HepG2 (cell line): ENCODE data around the gene VIT. TPM values are rescaled to one million over a fixed set of nuclear protein-coding genes. Genes with fewer than 3 reads are reported as not detected.

Source experiments
- ATAC-seq: fragments of 200-7000 bp; cut with Tn5 transposase; 3 replicates; pipeline ENCODE4 v1.9.1; 2020; ENCODE audit warnings: mild to moderate bottlenecking, moderate library complexity
- BruUV-seq: library from RNA; stranded (reverse); fragments of 400-500 nt; replicated peaks from 2 replicates; lab custom pipeline; 2021; lab: Mats Ljungman, UMichigan
- CTCF ChIA-PET: fragments of 300-600 bp; formaldehyde crosslinking; extraction: SDS; loops from one replicate; lab custom pipeline; 2021; ENCODE audit warnings: low total read pairs, inconsistent platforms, low intra/inter-chr PET ratio; lab: Yijun Ruan, JAX
- POLR2A ChIA-PET: fragments of 350-600 bp; sonication (Branson Sonifier 250); formaldehyde crosslinking; loops from one replicate; lab custom pipeline; 2020; ENCODE audit warnings: antibody characterized with exemption, inconsistent platforms; lab: Yijun Ruan, JAX
- DNase-seq: peaks from one replicate; pipeline ENCODE4 v3.0.0-alpha.2; 2015; ENCODE audit warnings: low spot score
- FAIRE-seq: peaks from 3 replicates; lab custom pipeline; 2011; peaks lifted over from hg19 to GRCh38; lab: Jason Lieb, UNC
- H2AFZ ChIP-seq: one replicate; pipeline ENCODE4 v1.6.1; 2011; ENCODE audit warnings: low read length, inconsistent platforms
- H3K27ac ChIP-seq: fragments of 300-600 bp; 3 replicates; pipeline ENCODE4 v1.8.0; 2011; ENCODE audit warnings: mixed run types, mild to moderate bottlenecking, mixed read lengths, low read length, inconsistent platforms; ENCODE audit not compliant: insufficient read depth; ENCODE audit errors: extremely low read length
- H3K27me3 ChIP-seq, 2 experiments: fragments of 200-600 bp in 1 of 2; 2 replicates in 1 of 2; 3 replicates in 1 of 2; pipeline versions ENCODE4 v1.6.0 to v1.8.0; 2011; ENCODE audit warnings: low read length in 2 of 2, mild to moderate bottlenecking in 2 of 2, moderate library complexity in 2 of 2, inconsistent platforms in 1 of 2; ENCODE audit not compliant: insufficient read depth in 2 of 2, control insufficient read depth in 1 of 2
- H3K36me3 ChIP-seq, 2 experiments: fragments of 200-600 bp in 1 of 2; replicated peaks in 1 of 2; 2 replicates in 1 of 2; 3 replicates in 1 of 2; pipeline versions ENCODE4 v1.5.1 to v1.8.0; 2011; ENCODE audit warnings: low read length in 2 of 2, inconsistent platforms in 1 of 2; ENCODE audit not compliant: insufficient read depth in 2 of 2, control insufficient read depth in 1 of 2
- H3K4me1 ChIP-seq: 2 replicates; pipeline ENCODE4 v1.5.1; 2012; ENCODE audit warnings: low read length, inconsistent platforms; ENCODE audit not compliant: insufficient read depth
- H3K4me2 ChIP-seq: 2 replicates; pipeline ENCODE4 v1.6.0; 2011; ENCODE audit warnings: low read depth, low read length, inconsistent platforms
- H3K4me3 ChIP-seq, 3 experiments: fragments of 200-600 bp in 1 of 3; sonication (generic), shearing (Covaris generic) in 1 of 3; replicated peaks in 1 of 3; 2 replicates each; pipeline ENCODE4 v1.5.1; 2011 to 2016; ENCODE audit warnings: low read length in 3 of 3, inconsistent platforms in 2 of 3, low read depth in 2 of 3, mild to moderate bottlenecking in 2 of 3, control low read depth in 1 of 3, mixed read lengths in 1 of 3; ENCODE audit not compliant: insufficient read depth in 1 of 3
- H3K79me2 ChIP-seq: one replicate; pipeline ENCODE4 v1.6.1; 2011; ENCODE audit warnings: low read length, inconsistent platforms; ENCODE audit not compliant: insufficient read depth
- H3K9ac ChIP-seq: 2 replicates; pipeline ENCODE4 v1.6.0; 2011; ENCODE audit warnings: mild to moderate bottlenecking, low read depth, low read length, inconsistent platforms; ENCODE audit not compliant: insufficient read depth
- H3K9me3 ChIP-seq: 2 replicates; pipeline ENCODE4 v1.5.1; 2012; ENCODE audit warnings: mild to moderate bottlenecking, low read length
- H4K20me1 ChIP-seq: 2 replicates; pipeline ENCODE4 v1.6.0; 2011; ENCODE audit warnings: inconsistent platforms, mild to moderate bottlenecking, low read length, moderate library complexity; ENCODE audit not compliant: insufficient read depth
- ATF7-NPFF ChIP-seq: sonication (generic); formaldehyde crosslinking; IDR thresholded peaks from 2 replicates; pipeline ENCODE4 v1.8.1; 2023; ENCODE audit warnings: mild to moderate bottlenecking, low read depth, missing genetic modification reagents, moderate library complexity
- CCDC6 ChIP-seq: sonication (generic); formaldehyde crosslinking; IDR thresholded peaks from 2 replicates; pipeline ENCODE4 v1.8.1; 2022; ENCODE audit warnings: mild to moderate bottlenecking, missing genetic modification reagents, moderate library complexity
- DZIP1 ChIP-seq: sonication (generic); formaldehyde crosslinking; IDR thresholded peaks from 2 replicates; pipeline ENCODE4 v1.5.0; 2020; ENCODE audit warnings: mild to moderate bottlenecking, missing genetic modification reagents
- FOXO4 ChIP-seq: sonication (generic); formaldehyde crosslinking; conservative IDR thresholded peaks from 2 replicates; pipeline ENCODE4 v1.8.1; 2023; ENCODE audit warnings: missing genetic modification reagents
- JARID2 ChIP-seq: sonication (generic); formaldehyde crosslinking; IDR thresholded peaks from 2 replicates; pipeline ENCODE4 v1.8.1; 2023; ENCODE audit warnings: missing genetic modification reagents, inconsistent platforms; ENCODE audit not compliant: insufficient replicate concordance
- KAT8 ChIP-seq: IDR thresholded peaks from 2 replicates; pipeline ENCODE4 v1.6.1; 2016; ENCODE audit warnings: missing genetic modification reagents, missing compliant biosample characterization
- KDM6A ChIP-seq: IDR thresholded peaks from 2 replicates; pipeline ENCODE4 v1.6.1; 2016; ENCODE audit warnings: low read depth
- KLF15 ChIP-seq: sonication (generic); formaldehyde crosslinking; IDR thresholded peaks from 2 replicates; pipeline ENCODE4 v1.8.1; 2023; ENCODE audit warnings: borderline replicate concordance, mild to moderate bottlenecking, inconsistent platforms, missing genetic modification reagents, mixed read lengths
- MEIS1 ChIP-seq: sonication (generic); formaldehyde crosslinking; IDR thresholded peaks from 2 replicates; pipeline ENCODE4 v1.9.0; 2021; ENCODE audit warnings: mild to moderate bottlenecking, missing genetic modification reagents, moderate library complexity, borderline replicate concordance
- NFIC ChIP-seq: IDR thresholded peaks from 2 replicates; pipeline ENCODE4 v1.6.1; 2012; ENCODE audit warnings: mild to moderate bottlenecking, low read length, inconsistent platforms
- NONO ChIP-seq, 2 experiments: fragments of 450-650 bp in 1 of 2; sonication (generic) in 1 of 2; formaldehyde crosslinking in 1 of 2; IDR thresholded peaks in 1 of 2; conservative IDR thresholded peaks in 1 of 2; 2 replicates each; pipeline versions ENCODE4 v1.6.1 to v1.8.0; 2017 to 2022; ENCODE audit warnings: mild to moderate bottlenecking in 1 of 2, missing genetic modification reagents in 1 of 2, moderate library complexity in 1 of 2
- SRF ChIP-seq: IDR thresholded peaks from 2 replicates; pipeline ENCODE4 v1.6.1; 2011; ENCODE audit warnings: mild to moderate bottlenecking, low read depth, low read length, moderate library complexity
- SUZ12 ChIP-seq: fragments of 150-350 bp; IDR thresholded peaks from 2 replicates; pipeline ENCODE4 v1.6.1; 2014; ENCODE audit warnings: low read depth, low read length
- TARDBP ChIP-seq: sonication (generic); formaldehyde crosslinking; IDR thresholded peaks from 2 replicates; pipeline ENCODE4 v1.8.0; 2022; ENCODE audit warnings: mild to moderate bottlenecking, missing genetic modification reagents
- TFE3 ChIP-seq: IDR thresholded peaks from 2 replicates; pipeline ENCODE4 v1.6.1; 2016
- ZNF260 ChIP-seq: sonication (generic); formaldehyde crosslinking; IDR thresholded peaks from 2 replicates; pipeline ENCODE4 v1.4.0; 2020; ENCODE audit warnings: missing genetic modification reagents, low read depth, mild to moderate bottlenecking, borderline replicate concordance
- ZNF263 ChIP-seq: sonication (generic); formaldehyde crosslinking; IDR thresholded peaks from 2 replicates; pipeline ENCODE4 v1.4.0; 2020; ENCODE audit warnings: missing genetic modification reagents
- ZNF430 ChIP-seq: sonication (generic); formaldehyde crosslinking; IDR thresholded peaks from 2 replicates; pipeline ENCODE4 v1.9.0; 2021; ENCODE audit warnings: mild to moderate bottlenecking, missing genetic modification reagents
- ZNF792 ChIP-seq: IDR thresholded peaks from 2 replicates; pipeline ENCODE4 v1.6.1; 2016
- WGBS: methylation state at CpG from one replicate; pipeline ENCODE4 v1.1.6; 2017; ENCODE audit warnings: low lambda C conversion rate; 5-methylcytosine and 5-hydroxymethylcytosine counted together
- in situ Hi-C: cut with HindIII; loops from 2 replicates; pipeline ENCODE4 v1.10.0; 2017; ENCODE audit warnings: low pct_unique_long_range_greater_than_20kb; ENCODE audit not compliant: extremely low pct_ligation_motif_present
- intact Hi-C: fragments of 100-400 bp; cut with micrococcal nuclease; formaldehyde crosslinking; loops from one replicate; pipeline ENCODE4 v1.10.0; 2022; ENCODE audit not compliant: unreplicated experiment
- polyA plus RNA-seq, 8 experiments: library from polyadenylated mRNA; depleted of rRNA in 3 of 8; stranded (reverse) in 7 of 8; unstranded in 1 of 8; fragments of >200 nt; fragmentation: Illumina TruSeq in 4 of 8; extraction: Trizol in 4 of 8; gene quantifications; 2 replicates each; pipeline versions ENCODE4 v1.2.1 to v1.2.3, GENCODE V29; 2011 to 2016; ENCODE audit warnings: low read depth in 4 of 8, missing spikeins in 1 of 8, mixed read lengths in 1 of 8; ENCODE audit not compliant: insufficient read depth in 1 of 8
- total RNA-seq, 5 experiments: library from RNA; depleted of rRNA; stranded (reverse); fragments of >200 nt; fragmentation: Illumina TruSeq; extraction: Trizol; gene quantifications; 2 replicates each; pipeline ENCODE4 v1.2.3, GENCODE V29; 2016; ENCODE audit warnings: low read depth in 1 of 5

Gene VIT
- total and polyA plus RNA-seq, 2 of the 13 experiments (the other 11 are each of a cell fraction or from before 2014, with no cell fraction given) = not detected

DNA sequence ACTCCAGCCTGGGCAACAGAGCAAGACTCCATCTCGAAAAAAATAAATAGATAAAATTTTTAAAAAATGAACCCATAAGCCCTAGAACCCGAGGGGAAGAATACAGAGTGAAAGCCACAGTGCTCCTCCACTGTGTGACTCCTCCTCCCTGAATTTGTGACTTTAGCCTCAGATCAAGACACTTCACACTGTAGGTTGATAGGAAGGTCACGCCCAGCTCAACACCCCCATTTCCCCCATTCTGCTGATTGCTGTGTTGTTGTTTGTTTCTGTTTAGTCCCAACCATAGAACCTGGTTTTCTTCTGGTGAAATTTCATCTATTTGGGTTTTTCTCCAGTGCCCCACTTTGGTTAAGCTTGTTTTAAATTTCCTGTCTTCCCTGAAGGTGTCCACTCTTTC lies 102.2 kb downstream of the VIT start:
- in situ Hi-C loops = loop anchor here (25.0 kb wide), 1 partner anchor 1089 kb away; no protein-coding TSS in a partner anchor
- H3K27me3 ChIP-seq = peaks cover 0 to 11% of the 10 kb centered on the region in 2 experiments; a peak in 2 of 5 replicates
- no TSS peak for BruUV-seq
- H4K20me1 ChIP-seq = no peaks in the 10 kb centered on the region
- H3K9ac ChIP-seq = no peak overlapping the region
- DNase-seq (no peak), ATAC-seq (no peak), FAIRE-seq (no peak)
- intact Hi-C loops = no loop called here
- no peaks in the 10 kb centered on the region for H3K79me2 ChIP-seq
- no peak overlapping the region for H2AFZ ChIP-seq
- no peak overlapping the region for H3K4me3 ChIP-seq
- ChIA-PET CTCF (no interaction called here), POLR2A (no interaction called here)
- no peak overlapping the region for H3K27ac ChIP-seq
- 5% methylated on average over 3 of the region's 3 CpGs for WGBS
- H3K9me3 ChIP-seq = no peaks in the 10 kb centered on the region
- peaks cover 8% of the 10 kb centered on the region; the same call in 1 of the 2 replicates for H3K4me1 ChIP-seq
- H3K36me3 ChIP-seq = no peaks in the 10 kb centered on the region
- H3K4me2 ChIP-seq = no peak overlapping the region
- no peak for TF ChIP-seq ZNF430 (CRISPR knock-in tag)
- TF ChIP-seq MEIS1 (CRISPR knock-in tag) = no peak
- no peak for TF ChIP-seq NONO (IDR thresholded peaks at IDR 0.05)
- no peak for TF ChIP-seq NONO (CRISPR knock-in tag; conservative IDR thresholded peaks at IDR 0.05)
- TF ChIP-seq KAT8 (CRISPR knock-in tag) = no peak
- no peak for TF ChIP-seq ZNF260 (CRISPR knock-in tag)
- no peak for TF ChIP-seq SRF
- TF ChIP-seq TARDBP (CRISPR knock-in tag) = no peak
- no peak for TF ChIP-seq NFIC
- TF ChIP-seq ZNF263 (CRISPR knock-in tag) = no peak
- TF ChIP-seq ZNF792 (CRISPR knock-in tag) = no peak
- no peak for TF ChIP-seq TFE3
- TF ChIP-seq FOXO4 (CRISPR knock-in tag) = no peak
- TF ChIP-seq ATF7-NPFF (CRISPR knock-in tag) = no peak
- TF ChIP-seq JARID2 (CRISPR knock-in tag) = no peak
- TF ChIP-seq SUZ12 = no peak
- TF ChIP-seq KDM6A (CRISPR knock-in tag) = no peak
- no peak for TF ChIP-seq KLF15 (CRISPR knock-in tag)
- TF ChIP-seq CCDC6 (CRISPR knock-in tag) = no peak
- TF ChIP-seq DZIP1 (CRISPR knock-in tag) = no peak
